GM18909 (cell line): ENCODE data around the gene ACTR3C.

Experiments
- ATAC-seq: cut with Tn5 transposase; IDR thresholded peaks from one replicate; pipeline ENCODE4 v1.9.1; 2021; ENCODE audit warnings: mild to moderate bottlenecking; ENCODE audit not compliant: unreplicated experiment, poor library complexity

ACTR3C gene

DNA sequence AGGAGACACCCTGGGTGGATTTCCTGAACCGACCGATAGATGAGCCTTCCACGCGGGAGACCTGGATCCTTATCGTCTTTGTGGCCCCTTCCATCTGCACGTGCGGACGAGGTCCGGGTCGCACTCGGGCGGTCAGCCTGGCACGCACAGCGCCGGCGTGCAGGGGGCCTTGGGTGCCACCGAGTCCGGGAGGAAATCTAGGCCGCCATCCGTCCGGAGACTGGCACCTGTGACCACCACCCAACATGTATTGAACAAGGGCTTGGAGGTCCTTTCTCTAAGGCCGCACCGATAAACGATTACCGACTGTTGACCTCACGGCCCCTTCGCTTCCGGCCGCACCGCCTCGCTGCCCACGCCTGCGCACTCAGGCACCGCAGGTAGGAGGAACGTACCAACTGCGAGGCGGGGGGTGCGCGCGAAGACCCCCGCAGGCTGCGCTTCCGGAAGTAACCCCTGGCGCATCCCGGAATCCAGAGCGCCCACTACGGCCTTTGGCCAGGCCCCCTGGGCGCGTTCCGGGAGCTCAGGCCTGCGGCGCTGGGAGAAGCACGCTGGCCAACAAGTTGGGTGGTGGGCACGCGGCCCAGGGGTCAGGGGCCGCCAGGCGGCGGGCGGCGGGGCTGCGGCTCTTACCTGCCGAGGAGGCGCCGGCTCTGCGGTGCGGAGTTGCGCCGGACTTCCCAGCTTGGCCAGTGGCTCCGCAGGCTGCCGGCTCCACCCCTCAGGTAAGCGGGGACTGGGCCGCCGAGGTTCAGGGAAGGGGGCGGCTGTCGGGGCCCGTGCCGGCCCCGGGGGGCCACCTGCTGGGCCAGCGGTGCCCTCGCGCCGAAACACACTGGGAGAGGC lies at the start of gene ACTR3C, which contains the start of gene LRRC61:
Gene ACTR3C (minus strand): TSS at position 713 of the 849 bp plus-strand sequence. CDS start 28,249 bp downstream, outside the sequence.
Gene LRRC61 (plus strand): TSS at position 523 of the 849 bp plus-strand sequence. CDS start 13,507 bp downstream, outside the sequence.
- peak; percentile 64 for ATAC-seq

GRCh38 chr7:150372271-150373048 lies 49.1 kb upstream of the ACTR3C start:
- no peak for ATAC-seq

DNA sequence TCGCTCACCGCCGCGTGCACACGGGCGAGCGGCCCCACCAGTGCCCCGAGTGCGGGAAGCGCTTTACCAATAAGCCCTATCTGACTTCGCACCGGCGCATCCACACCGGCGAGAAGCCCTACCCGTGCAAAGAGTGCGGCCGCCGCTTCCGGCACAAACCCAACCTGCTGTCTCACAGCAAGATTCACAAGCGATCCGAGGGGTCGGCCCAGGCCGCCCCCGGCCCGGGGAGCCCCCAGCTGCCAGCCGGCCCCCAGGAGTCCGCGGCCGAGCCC lies 48.6 kb upstream of the ACTR3C start:
- no peak for ATAC-seq

DNA sequence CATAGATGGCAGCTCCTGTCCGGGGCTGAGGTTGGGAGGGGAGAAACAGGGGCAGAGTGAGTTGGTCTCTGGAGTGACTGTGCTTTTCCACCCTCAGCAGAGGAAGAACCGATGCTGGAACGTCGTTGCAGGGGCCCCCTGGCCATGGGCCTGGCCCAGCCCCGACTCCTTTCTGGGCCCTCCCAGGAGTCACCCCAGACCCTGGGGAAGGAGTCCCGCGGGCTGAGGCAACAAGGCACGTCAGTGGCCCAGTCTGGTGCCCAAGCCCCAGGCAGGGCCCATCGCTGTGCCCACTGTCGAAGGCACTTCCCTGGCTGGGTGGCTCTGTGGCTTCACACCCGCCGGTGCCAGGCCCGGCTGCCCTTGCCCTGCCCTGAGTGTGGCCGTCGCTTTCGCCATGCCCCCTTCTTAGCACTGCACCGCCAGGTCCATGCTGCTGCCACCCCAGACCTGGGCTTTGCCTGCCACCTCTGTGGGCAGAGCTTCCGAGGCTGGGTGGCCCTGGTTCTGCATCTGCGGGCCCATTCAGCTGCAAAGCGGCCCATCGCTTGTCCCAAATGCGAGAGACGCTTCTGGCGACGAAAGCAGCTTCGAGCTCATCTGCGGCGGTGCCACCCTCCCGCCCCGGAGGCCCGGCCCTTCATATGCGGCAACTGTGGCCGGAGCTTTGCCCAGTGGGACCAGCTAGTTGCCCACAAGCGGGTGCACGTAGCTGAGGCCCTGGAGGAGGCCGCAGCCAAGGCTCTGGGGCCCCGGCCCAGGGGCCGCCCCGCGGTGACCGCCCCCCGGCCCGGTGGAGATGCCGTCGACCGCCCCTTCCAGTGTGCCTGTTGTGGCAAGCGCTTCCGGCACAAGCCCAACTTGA lies 48.0 kb upstream of the ACTR3C start:
- no peak for ATAC-seq

GRCh38 chr7:150370612-150371071 lies 47.3 kb upstream of the ACTR3C start:
- ATAC-seq, result no peak

- ATAC-seq, result no peak
Observed at GRCh38 chr7:150369748-150370501, 46.6 kb upstream of the ACTR3C start.

DNA sequence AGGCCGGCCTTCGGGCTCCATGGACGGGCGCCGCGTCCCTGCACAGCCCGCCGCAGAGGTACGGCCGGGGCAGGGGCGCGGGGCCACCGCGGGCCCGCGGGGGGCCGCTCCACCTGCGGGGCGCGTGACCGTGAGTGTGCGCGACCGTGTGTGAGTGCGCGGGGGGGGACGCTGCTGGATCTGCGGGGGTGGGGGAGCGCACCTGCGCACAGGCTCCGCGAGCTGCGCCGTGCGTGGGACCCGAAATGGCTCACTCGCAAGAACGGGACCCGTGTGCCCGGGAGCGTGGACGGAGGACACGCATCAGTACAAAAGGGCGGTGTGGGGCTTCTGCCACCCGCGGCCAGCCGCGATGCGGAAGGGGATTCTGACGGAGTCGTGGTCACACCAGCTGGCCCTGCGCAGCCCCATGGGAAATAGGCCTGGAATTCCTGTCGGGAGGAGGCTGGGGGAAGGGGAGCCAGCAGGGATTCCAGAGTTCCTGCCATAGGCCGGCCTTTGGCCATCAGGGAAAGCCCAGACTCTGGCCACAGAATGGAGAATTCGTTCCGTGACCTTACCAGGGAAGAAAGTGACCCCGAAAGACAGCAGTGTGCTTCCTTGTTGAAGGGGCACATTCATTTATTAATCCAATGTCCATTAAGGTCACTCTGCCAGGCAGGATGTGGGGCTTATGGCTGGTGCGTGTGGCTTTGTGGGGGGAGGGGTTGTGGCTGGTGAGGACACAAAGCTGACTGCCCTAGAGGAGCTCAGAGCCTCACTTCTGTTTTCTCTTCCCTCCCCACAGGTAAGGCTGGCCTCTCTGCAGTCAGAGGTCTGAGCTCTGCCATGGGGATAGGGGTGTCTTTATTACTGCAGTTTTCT lies 45.8 kb upstream of the ACTR3C start:
- ATAC-seq, result peak; percentile 52

DNA sequence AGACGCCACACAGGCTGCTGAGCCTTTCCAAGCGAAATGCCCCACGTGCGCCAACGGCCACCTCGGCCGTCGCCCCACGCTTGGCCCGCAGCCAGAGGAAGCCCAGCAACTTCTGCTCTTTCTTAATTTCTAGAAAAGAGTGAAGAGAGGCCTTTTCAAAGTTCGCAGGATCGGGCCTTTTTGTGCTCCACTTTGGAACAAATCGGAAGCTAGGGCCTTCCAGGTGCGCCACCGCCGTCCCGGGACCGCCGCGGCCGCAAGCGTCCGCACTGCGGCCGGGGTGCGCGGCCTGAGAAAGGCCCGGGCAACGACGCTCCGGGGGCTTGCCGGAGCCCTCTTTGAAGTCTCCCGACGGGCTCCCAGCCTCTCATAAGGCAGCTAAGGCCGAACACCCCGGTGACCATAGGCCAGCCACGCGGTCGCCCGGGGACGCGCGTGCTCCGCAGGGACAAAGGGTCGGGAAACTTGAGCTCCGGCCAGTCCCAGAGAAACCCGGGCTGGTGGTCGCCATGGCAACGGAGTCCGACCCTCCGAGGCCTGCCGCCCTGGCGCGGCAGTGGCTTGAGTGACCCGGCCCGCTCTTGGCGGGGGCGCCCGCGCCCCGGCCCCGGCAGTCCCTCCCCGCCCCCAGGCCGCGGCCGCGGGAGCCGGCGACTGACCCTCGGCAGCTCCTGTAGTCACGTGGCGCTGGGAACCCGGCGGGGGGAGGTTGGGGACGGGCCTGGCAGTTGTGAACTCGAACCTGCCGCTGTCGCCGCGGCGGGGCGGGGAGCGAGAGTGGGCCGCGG lies 44.9 kb upstream of the ACTR3C start, which contains the start of gene REPIN1:
Gene REPIN1 (plus strand): TSS at position 727 of the 788 bp plus-strand sequence. CDS start 890 bp downstream, outside the sequence.
- ATAC-seq, result peak; percentile 69

- ATAC-seq, result no peak
Observed at GRCh38 chr7:150367677-150368095, 44.3 kb upstream of the ACTR3C start.

GRCh38 chr7:150365673-150366398 lies 42.5 kb upstream of the ACTR3C start:
- ATAC-seq, result no peak

DNA sequence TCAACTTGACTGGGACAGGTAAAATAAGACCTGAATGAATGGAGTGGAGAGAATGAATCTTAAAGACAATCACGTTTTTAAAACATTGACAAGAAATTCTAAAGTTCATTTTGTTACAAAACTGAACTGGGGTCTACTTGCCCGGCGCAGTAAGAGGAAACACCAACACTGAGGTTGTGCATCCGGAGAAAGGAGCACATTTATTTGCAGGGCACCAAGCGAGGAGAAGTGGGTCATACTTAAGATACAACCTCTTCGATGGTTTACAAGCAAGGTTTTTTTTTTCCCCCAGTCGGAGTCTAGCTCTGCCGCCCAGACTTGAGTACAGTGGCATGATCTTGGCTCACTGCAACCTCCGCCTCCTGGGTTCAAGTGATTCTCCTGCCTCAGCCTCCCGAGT lies 41.8 kb upstream of the ACTR3C start:
- no peak for ATAC-seq

GRCh38 chr7:150363872-150364271 lies 40.5 kb upstream of the ACTR3C start:
- ATAC-seq, result no peak

DNA sequence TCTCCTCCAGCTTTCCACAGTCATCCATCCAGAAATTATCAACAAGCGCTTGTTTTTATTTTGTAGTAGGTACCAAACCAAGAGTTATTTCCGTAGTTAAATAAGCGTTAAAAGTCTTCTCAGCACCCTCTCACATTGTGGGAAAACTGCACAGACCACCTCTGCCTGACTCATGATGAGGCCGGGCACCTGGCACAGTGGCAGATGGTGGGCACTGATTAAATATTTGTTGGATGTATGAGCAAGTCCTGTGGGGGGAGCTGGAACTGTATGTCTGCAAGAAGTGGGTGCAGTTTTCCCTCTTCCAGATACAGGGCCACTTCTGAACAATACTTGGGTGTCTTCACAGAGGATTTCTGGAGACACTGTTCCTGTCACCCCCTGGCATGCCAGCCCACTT lies 40.0 kb upstream of the ACTR3C start:
- ATAC-seq, result no peak

- ATAC-seq, result no peak
Observed at GRCh38 chr7:150361807-150362621, 38.7 kb upstream of the ACTR3C start.

GRCh38 chr7:150361402-150361801 lies 38.1 kb upstream of the ACTR3C start:
- ATAC-seq, result no peak

DNA sequence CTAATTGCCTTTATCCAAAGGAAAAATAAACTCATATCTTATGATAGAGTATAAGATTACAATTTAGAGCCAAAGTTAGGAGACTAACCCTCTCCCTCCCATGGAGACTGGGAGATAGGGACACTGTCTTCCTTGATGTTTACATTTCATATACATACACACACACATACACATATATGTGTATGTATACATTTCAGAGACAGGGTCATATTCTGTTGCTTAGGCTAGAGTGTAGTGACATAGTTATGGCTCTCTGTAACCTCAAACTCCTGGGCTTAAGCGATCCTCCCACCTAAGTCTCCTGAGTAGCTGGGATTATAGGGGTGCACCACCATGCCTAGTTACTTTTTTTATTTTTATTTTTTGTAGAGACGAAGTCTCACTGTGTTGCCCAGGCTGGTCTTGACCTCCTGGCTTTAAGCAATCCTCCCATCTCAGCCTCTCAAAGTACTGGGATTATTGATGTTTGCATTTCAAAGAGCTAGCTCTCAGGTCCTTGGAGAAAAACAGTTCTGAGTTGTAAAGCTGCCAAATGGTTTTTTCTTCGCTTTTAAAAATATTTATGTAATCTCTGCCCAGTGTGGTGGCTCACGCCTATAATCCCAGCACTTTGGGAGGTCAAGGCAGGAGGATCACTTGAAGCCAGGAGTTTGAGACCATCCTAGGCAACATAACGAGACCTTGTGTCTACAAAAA lies 37.2 kb upstream of the ACTR3C start:
- ATAC-seq, result no peak
